Mesenchymal stem cell (in vitro differentiated cells and primary cell): ENCODE measurements around the gene ZNF609.

Experiments
- DNase-seq: peaks from one replicate; pipeline ENCODE4 v3.0.0-alpha.2; 2013
- H2AFZ ChIP-seq: one replicate; pipeline ENCODE4 v1.6.1; 2013; ENCODE audit warnings: low read depth, mild to moderate bottlenecking, control low read depth, inconsistent platforms, low read length, moderate library complexity
- H2AK5ac ChIP-seq: 2 replicates; pipeline ENCODE4 v1.6.1; 2013; ENCODE audit warnings: low read length, moderate library complexity, mild to moderate bottlenecking, inconsistent platforms; ENCODE audit not compliant: severe bottlenecking
- H2BK120ac ChIP-seq: one replicate; pipeline ENCODE4 v1.6.1; 2013; ENCODE audit warnings: low read depth, mild to moderate bottlenecking, inconsistent platforms, low read length, moderate library complexity
- H2BK12ac ChIP-seq, 2 experiments: one replicate each; pipeline ENCODE4 v1.6.1; 2013; ENCODE audit warnings: inconsistent platforms in 2 of 2, low read length in 2 of 2, mild to moderate bottlenecking in 2 of 2, moderate library complexity in 2 of 2, control low read depth in 1 of 2
- H2BK15ac ChIP-seq: one replicate; pipeline ENCODE4 v1.6.1; 2013; ENCODE audit warnings: mild to moderate bottlenecking, low read depth, inconsistent platforms; ENCODE audit not compliant: poor library complexity, severe bottlenecking
- H2BK5ac ChIP-seq: 2 replicates; pipeline ENCODE4 v1.6.1; 2013; ENCODE audit warnings: low read depth, mild to moderate bottlenecking, low read length, control low read depth, inconsistent platforms; ENCODE audit not compliant: poor library complexity, severe bottlenecking
- H3K14ac ChIP-seq, 2 experiments: one replicate each; pipeline ENCODE4 v1.6.1; 2013; ENCODE audit warnings: inconsistent platforms in 2 of 2, low read length in 2 of 2, control low read depth in 1 of 2, mild to moderate bottlenecking in 1 of 2, moderate library complexity in 1 of 2
- H3K18ac ChIP-seq, 2 experiments: one replicate each; pipeline ENCODE4 v1.6.1; 2013; ENCODE audit warnings: inconsistent platforms in 2 of 2, low read length in 2 of 2, control low read depth in 1 of 2, low read depth in 1 of 2, mild to moderate bottlenecking in 1 of 2
- H3K23ac ChIP-seq, 2 experiments: one replicate each; pipeline ENCODE4 v1.6.1; 2013; ENCODE audit warnings: inconsistent platforms in 2 of 2, low read length in 2 of 2, mild to moderate bottlenecking in 2 of 2, moderate library complexity in 2 of 2, control low read depth in 1 of 2
- H3K27ac ChIP-seq: 2 replicates; pipeline ENCODE4 v1.5.1; 2013; ENCODE audit warnings: mild to moderate bottlenecking, moderate library complexity, low read length, control low read depth, inconsistent platforms; ENCODE audit not compliant: poor library complexity, severe bottlenecking
- H3K27me3 ChIP-seq, 2 experiments: 2 replicates each; pipeline versions ENCODE4 v1.6.1 to v1.7.0; 2013; ENCODE audit warnings: low read length in 2 of 2, mild to moderate bottlenecking in 2 of 2, moderate library complexity in 2 of 2, control low read depth in 1 of 2, inconsistent platforms in 1 of 2; ENCODE audit not compliant: control insufficient read depth in 1 of 2, insufficient read depth in 1 of 2
- H3K36me3 ChIP-seq, 2 experiments: 2 replicates each; pipeline versions ENCODE4 v1.6.1 to v1.7.0; 2013; ENCODE audit warnings: low read length in 2 of 2, control low read depth in 1 of 2, inconsistent platforms in 1 of 2, low read depth in 1 of 2, mild to moderate bottlenecking in 1 of 2; ENCODE audit not compliant: insufficient read depth in 2 of 2, control insufficient read depth in 1 of 2
- H3K4ac ChIP-seq, 2 experiments: one replicate each; pipeline ENCODE4 v1.6.1; 2013; ENCODE audit warnings: inconsistent platforms in 2 of 2, low read length in 2 of 2, mild to moderate bottlenecking in 2 of 2, moderate library complexity in 2 of 2, control low read depth in 1 of 2, low read depth in 1 of 2
- H3K4me1 ChIP-seq: 2 replicates; pipeline ENCODE4 v1.6.1; 2013; ENCODE audit warnings: low read depth, low read length, control low read depth; ENCODE audit not compliant: control insufficient read depth, insufficient read depth
- H3K4me2 ChIP-seq: 2 replicates; pipeline ENCODE4 v1.6.1; 2013; ENCODE audit warnings: low read length, mild to moderate bottlenecking, inconsistent platforms; ENCODE audit not compliant: poor library complexity, severe bottlenecking
- H3K4me3 ChIP-seq, 2 experiments: 2 replicates each; pipeline versions ENCODE4 v1.5.1 to v1.7.0; 2013; ENCODE audit warnings: low read length in 2 of 2, mild to moderate bottlenecking in 2 of 2, control low read depth in 1 of 2, low read depth in 1 of 2; ENCODE audit not compliant: insufficient read depth in 1 of 2
- H3K79me1 ChIP-seq: replicated peaks from 2 replicates; pipeline ENCODE4 v1.6.1; 2013; ENCODE audit warnings: mild to moderate bottlenecking, control low read depth, low read length, inconsistent platforms; ENCODE audit not compliant: poor library complexity, severe bottlenecking
- H3K9ac ChIP-seq: 2 replicates; pipeline ENCODE4 v1.7.0; 2013; ENCODE audit warnings: mild to moderate bottlenecking, low read length, moderate library complexity
- H3K9me3 ChIP-seq: 2 replicates; pipeline ENCODE4 v1.7.0; 2013; ENCODE audit warnings: mild to moderate bottlenecking, low read length; ENCODE audit not compliant: control insufficient read depth
- H4K8ac ChIP-seq: one replicate; pipeline ENCODE4 v1.6.1; 2013; ENCODE audit warnings: inconsistent platforms, mild to moderate bottlenecking, low read length, moderate library complexity
- H4K91ac ChIP-seq: one replicate; pipeline ENCODE4 v1.6.1; 2013; ENCODE audit warnings: mild to moderate bottlenecking, low read length, inconsistent platforms
- WGBS: methylation state at CpG from one replicate; pipeline ENCODE4 v1.1.7; 2013; ENCODE audit warnings: mixed read lengths; 5-methylcytosine and 5-hydroxymethylcytosine counted together

Gene ZNF609

GRCh38 chr15:64716452-64716851, 256.1 kb downstream of the ZNF609 start:
- H3K14ac ChIP-seq, result no peak overlapping the region
- H2BK5ac ChIP-seq, result no peak overlapping the region
- H3K9me3 ChIP-seq, result no peaks in the 10 kb centered on the region
- no peak overlapping the region for H3K27ac ChIP-seq
- H3K79me1 ChIP-seq, result no peaks in the 10 kb centered on the region
- no peak overlapping the region for H4K91ac ChIP-seq
- H3K23ac ChIP-seq, result no peak overlapping the region
- no peaks in the 10 kb centered on the region for H3K4me1 ChIP-seq
- no peak overlapping the region for H4K8ac ChIP-seq
- H3K4ac ChIP-seq, result no peak overlapping the region
- H3K4me3 ChIP-seq, result no peak overlapping the region
- 95% methylated on average over 2 of the region's 2 CpGs for WGBS
- H3K9ac ChIP-seq, result no peak overlapping the region
- no peak for DNase-seq
- H3K18ac ChIP-seq, result no peak overlapping the region
- no peak overlapping the region for H2BK120ac ChIP-seq
- no peak overlapping the region for H3K4me2 ChIP-seq
- H2AK5ac ChIP-seq, result no peak overlapping the region
- no peak overlapping the region for H2AFZ ChIP-seq
- no peaks in the 10 kb centered on the region for H3K27me3 ChIP-seq
- H2BK12ac ChIP-seq, result no peak overlapping the region
- H3K36me3 ChIP-seq, result no peaks in the 10 kb centered on the region
- H2BK15ac ChIP-seq, result no peak overlapping the region

GRCh38 chr15:64717130-64717529, 256.8 kb downstream of the ZNF609 start:
- no peak overlapping the region for H3K27ac ChIP-seq
- H3K9ac ChIP-seq, result no peak overlapping the region
- H3K4me3 ChIP-seq, result no peak overlapping the region
- no peak overlapping the region for H3K18ac ChIP-seq
- no peaks in the 10 kb centered on the region for H3K36me3 ChIP-seq
- H2BK5ac ChIP-seq, result no peak overlapping the region
- no peak overlapping the region for H3K4me2 ChIP-seq
- no peak overlapping the region for H4K91ac ChIP-seq
- H2AK5ac ChIP-seq, result no peak overlapping the region
- no peak overlapping the region for H3K23ac ChIP-seq
- H3K4me1 ChIP-seq, result no peaks in the 10 kb centered on the region
- no peaks in the 10 kb centered on the region for H3K9me3 ChIP-seq
- no peak overlapping the region for H3K4ac ChIP-seq
- no peaks in the 10 kb centered on the region for H3K79me1 ChIP-seq
- H2BK15ac ChIP-seq, result no peak overlapping the region
- DNase-seq, result no peak
- no peaks in the 10 kb centered on the region for H3K27me3 ChIP-seq
- no peak overlapping the region for H2BK120ac ChIP-seq
- H2BK12ac ChIP-seq, result no peak overlapping the region
- H2AFZ ChIP-seq, result no peak overlapping the region
- no peak overlapping the region for H4K8ac ChIP-seq
- WGBS, result 98% methylated on average over 7 of the region's 7 CpGs
- no peak overlapping the region for H3K14ac ChIP-seq

- no peak overlapping the region for H3K9ac ChIP-seq
- no peaks in the 10 kb centered on the region for H3K9me3 ChIP-seq
- H3K36me3 ChIP-seq, result no peaks in the 10 kb centered on the region
- no peak overlapping the region for H3K27ac ChIP-seq
- H3K4ac ChIP-seq, result no peak overlapping the region
- no peak overlapping the region for H2BK5ac ChIP-seq
- no peak overlapping the region for H3K18ac ChIP-seq
- no peaks in the 10 kb centered on the region for H3K27me3 ChIP-seq
- H3K14ac ChIP-seq, result no peak overlapping the region
- 96% methylated on average over 16 of the region's 18 CpGs for WGBS
- no peak overlapping the region for H3K4me2 ChIP-seq
- H3K4me1 ChIP-seq, result no peaks in the 10 kb centered on the region
- H2AK5ac ChIP-seq, result no peak overlapping the region
- no peaks in the 10 kb centered on the region for H3K79me1 ChIP-seq
- peak overlapping the region in 1 of 2 experiments; percentile 11 for H3K23ac ChIP-seq
- H2AFZ ChIP-seq, result no peak overlapping the region
- no peak overlapping the region for H3K4me3 ChIP-seq
- no peak overlapping the region for H4K8ac ChIP-seq
- DNase-seq, result no peak
- no peak overlapping the region for H2BK15ac ChIP-seq
- H4K91ac ChIP-seq, result no peak overlapping the region
- H2BK12ac ChIP-seq, result no peak overlapping the region
- H2BK120ac ChIP-seq, result no peak overlapping the region
These were observed 257.5 kb downstream of the ZNF609 start for GRCh38 chr15:64717735-64718495.

- no peak overlapping the region for H3K18ac ChIP-seq
- H3K14ac ChIP-seq, result no peak overlapping the region
- H3K9me3 ChIP-seq, result no peaks in the 10 kb centered on the region
- no peak overlapping the region for H2BK12ac ChIP-seq
- H3K23ac ChIP-seq, result no peak overlapping the region
- H2AK5ac ChIP-seq, result no peak overlapping the region
- H2BK5ac ChIP-seq, result no peak overlapping the region
- H3K27ac ChIP-seq, result no peak overlapping the region
- H3K9ac ChIP-seq, result no peak overlapping the region
- H3K27me3 ChIP-seq, result no peaks in the 10 kb centered on the region
- no peak overlapping the region for H2AFZ ChIP-seq
- no peak overlapping the region for H4K8ac ChIP-seq
- no peak overlapping the region for H4K91ac ChIP-seq
- DNase-seq, result no peak
- no peak overlapping the region for H3K4me3 ChIP-seq
- H3K79me1 ChIP-seq, result no peaks in the 10 kb centered on the region
- H3K36me3 ChIP-seq, result no peaks in the 10 kb centered on the region
- H3K4ac ChIP-seq, result no peak overlapping the region
- 98% methylated on average over 3 of the region's 3 CpGs for WGBS
- no peak overlapping the region for H2BK120ac ChIP-seq
- no peaks in the 10 kb centered on the region for H3K4me1 ChIP-seq
- H3K4me2 ChIP-seq, result no peak overlapping the region
- no peak overlapping the region for H2BK15ac ChIP-seq
These were observed 259.8 kb downstream of the ZNF609 start for GRCh38 chr15:64720188-64720587.
